Measurements from ENCODE around the gene UNC13D.
"Not testable (repeated sequence)": the region's sequence is repeated elsewhere in the genome, so short reads cannot be mapped to it uniquely, and the experiment has no call there.

UNC13D gene

GRCh38 chr17:75843577-75844529 lies at the start of gene UNC13D:
Gene UNC13D, minus strand, starts transcription at chr17:75844404. Its CDS starts 67 bp downstream, at chr17:75844337.
- DNase-seq: no peak

DNA sequence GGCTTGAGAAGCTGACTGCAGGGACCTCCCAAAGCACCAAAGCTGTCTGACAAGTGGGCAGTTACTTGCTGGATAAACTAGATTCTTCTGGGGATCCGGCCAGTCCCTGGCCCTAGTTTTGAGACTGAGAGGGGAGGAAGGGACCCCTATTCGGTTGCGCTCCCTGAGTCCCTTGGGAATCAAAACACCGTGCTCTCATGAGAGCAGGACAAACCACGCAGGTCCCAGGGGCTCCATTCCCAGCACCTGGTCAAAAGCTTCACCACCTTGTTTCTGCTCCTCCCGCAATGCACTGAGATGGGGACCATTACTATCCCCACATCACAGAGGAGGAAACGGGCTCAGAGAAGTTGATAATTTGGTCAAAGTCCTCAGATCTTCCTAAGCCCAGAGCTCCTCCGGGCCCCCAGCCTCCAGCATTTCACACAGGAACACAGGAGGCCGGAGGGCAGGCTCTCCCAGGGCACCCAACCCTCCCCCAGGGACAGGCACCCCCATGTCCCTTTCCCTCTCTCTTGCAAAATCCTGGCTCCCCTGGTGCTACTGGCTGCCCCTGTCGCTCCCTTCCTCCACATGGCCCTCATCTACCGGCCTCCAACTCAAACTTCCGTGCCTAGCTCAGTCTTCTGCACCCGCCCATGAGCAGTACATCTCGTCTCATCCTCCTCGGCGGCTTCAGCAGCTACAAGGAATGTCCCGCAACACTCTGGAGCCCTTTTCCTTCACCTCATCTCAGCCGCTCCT lies 49.3 kb upstream of the UNC13D start:
- DNase-seq: no peak

DNA sequence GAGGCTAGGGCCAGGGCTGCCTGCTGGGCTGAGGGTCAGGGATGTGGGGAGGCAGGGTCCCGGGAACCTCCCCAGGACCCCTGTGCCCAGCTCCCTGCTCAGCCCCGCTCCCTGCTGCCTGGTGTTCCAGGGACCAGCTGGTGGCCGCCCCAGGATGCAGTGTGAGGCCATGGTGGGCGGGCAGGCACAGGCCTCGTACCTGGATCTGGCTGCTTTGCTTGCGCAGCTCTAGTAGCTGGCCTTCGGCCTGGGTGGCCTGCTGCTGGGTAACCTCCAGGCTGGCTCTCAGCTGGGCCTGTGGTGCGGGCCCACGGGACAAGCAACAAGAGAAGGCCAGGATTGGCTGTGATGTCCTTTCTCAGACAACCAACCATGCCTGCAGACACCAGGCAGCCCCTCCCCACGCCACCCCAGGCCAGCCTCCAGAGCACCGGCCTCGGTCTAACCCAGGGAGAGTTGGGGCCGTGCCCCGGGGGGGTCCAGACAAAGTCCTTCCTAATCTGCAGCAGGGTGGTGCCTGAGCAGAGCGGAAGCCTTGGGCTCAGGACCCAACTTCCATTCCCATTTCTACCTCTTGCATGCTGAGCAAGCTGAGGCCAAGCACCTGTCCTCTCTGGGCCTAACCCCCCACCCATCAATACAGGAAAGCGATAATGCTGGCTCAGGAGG lies 48.5 kb upstream of the UNC13D start:
- DNase-seq: no peak

- DNase-seq: no peak
These were observed 47.7 kb upstream of the UNC13D start for GRCh38 chr17:75891605-75892555.

DNA sequence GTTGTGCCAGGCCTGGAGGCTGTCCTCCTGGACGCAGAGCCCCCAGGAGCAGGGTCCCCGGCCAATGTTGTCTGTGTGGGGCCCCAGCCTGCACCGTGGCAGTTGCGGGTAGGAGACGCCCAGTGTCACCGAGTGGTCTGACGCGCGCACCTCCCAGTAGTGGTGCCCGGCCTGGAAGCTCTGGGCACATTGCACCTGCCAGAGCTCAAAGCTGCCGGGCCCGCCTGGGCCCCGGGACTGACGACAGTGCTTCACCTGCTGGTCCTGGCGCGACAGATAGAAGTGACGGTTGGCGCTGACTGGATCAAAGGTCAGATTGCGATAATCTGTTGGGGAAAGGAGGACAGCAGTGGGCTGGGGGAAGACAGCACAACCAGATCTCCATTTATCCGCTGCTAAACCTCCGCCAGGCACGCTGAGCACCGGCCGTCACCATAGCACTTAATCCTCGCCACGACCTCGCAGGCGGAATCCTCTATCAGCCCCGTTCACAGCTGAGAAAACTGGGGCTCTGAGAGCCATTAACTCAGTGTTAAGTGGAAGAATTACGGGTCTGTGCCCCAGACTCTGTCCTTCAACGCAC lies 46.9 kb upstream of the UNC13D start:
- no peak for DNase-seq

DNA sequence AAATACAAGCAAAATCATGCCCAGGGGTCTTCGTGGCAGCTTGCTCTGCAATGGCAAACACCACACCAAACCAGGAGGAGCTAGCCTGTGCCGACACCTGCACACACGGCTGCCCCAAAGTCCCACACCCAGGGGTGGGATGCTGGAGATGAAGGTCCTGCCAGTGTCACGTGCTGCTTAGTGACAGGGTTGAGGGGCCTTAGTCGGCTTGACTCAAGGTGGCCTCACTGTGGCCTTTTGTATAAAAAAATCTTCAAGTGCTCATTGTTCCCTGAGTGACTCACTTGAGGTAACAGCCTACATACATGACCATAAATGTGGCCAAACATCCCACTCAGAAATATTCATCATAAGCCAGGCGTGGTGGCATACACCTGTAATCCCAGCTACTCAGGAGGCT lies 45.2 kb upstream of the UNC13D start:
- DNase-seq: no peak

DNA sequence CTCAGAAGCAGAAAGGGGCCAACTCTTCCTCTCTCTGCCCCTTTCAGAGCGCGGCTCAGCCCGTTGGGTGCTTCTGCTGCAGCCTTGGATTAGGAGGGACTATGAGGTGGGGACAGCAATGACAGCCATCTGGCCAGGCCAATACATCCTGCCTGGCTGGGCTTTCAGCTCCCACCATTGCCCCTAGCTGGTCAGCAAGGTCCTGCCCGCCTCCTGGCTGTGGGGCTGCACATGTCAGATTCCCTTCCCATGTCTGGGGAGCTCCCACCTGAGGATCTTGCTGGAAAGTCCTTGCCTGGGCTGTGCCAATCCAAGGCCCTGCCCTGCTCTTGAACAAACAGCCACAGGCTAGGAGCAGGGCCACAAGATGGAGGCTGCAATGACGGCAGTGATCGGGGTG lies 44.3 kb upstream of the UNC13D start:
- DNase-seq: no peak

DNA sequence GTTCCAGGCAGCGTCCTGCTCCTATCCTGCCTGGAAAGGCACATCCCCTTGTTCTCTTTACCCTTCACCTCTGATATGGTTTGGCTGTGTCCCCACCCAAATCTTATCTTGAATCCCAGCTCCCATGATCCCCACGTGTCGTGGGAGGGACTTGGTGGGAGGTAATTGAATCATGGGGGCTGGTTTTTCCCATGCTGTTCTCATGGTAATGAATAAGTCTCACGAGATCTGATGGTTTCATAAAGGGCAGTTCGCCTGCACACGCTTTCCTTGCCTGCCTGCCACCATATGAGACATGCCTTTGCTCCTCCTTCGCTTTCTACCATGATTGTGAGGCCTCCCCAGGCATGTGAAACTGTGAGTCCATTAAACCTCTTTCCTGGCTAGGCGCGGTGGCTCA lies 41.7 kb upstream of the UNC13D start:
- DNase-seq: not testable (repeated sequence)

GRCh38 chr17:75885431-75885830 lies 41.2 kb upstream of the UNC13D start:
- no peak for DNase-seq

DNA sequence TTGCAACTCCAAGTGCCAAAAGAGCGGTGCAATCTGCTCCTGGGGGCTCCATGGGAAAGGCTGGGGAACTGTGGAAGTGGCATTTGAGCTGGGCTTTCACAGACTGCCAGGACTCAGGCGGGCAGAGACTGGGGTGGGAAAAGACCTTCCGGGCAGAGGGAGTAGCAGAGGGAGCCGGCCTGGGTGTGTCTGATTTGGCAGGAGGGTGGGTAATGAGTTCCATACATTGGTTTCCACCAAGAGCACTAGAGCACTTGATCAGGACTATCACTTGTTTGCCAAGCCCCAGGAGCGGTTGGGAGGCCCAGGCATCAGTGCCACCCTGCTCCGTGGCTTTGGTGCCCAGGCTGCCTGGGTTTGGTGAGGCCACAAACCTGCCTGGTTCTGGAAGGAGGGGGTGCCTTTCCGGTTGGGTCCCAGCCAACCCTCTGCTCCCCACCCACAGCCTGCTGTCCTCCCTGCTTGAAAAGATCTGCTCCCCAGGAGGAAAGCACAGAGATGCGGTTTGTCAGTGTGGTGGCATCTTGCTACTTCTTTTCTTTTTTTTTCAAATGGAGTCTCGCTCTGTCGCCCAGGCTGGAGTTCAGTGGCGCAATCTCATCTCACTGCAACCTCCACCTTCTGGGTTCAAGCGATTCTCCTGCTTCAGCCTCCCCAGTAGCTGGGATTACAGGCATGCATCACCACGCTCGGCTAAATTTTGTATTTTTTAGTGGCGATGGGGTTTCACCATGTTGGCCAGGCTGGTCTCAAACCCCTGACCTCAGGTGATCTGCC lies 37.7 kb upstream of the UNC13D start:
- DNase-seq: no peak

GRCh38 chr17:75880266-75880665 lies 36.1 kb upstream of the UNC13D start:
- no peak for DNase-seq

DNA sequence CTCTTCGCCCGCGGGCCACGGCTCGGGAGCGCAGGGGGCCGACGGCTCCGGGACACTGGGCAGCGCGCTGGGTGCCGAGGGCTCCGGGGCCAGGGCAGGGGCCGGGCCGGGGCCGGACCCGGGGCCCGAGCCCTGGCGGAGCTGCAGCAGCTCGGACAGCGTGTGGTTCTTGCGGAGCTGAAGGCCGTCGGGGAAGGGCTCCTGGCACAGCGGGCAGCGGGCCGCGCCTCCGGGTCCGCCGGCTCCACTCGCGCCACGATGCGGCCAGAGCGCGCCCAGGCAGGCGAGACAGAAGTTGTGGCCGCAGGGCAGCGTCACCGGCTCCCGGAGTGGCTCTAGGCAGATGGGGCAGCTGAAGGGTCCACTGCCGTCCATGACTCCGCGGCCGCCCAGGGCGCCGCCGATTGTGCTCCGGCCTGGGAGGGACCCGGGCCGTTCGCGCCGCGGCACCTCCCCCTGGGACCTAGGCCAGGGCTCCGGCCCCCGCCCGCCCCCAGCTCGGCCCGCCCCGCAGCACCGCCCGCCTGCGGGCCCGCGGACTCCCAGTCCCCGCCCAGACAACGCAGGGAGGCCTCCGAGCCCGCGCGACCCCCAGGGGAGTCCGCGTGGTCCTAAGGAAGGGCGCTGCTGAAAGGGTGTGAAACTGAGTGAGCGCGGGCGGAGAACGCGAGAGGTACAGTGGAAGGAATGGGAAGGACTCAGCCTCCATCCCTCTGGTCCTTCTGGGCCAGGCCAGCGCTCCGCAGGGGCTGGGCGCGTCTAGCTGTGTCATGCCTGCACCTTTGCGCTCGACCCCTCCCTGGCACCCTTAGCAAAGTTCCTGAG lies 34.2 kb upstream of the UNC13D start, which contains the start of gene TRIM47:
TSS of gene TRIM47 (minus strand) at position 408 of the 825 bp plus-strand sequence. CDS start at position 375, 33 bp downstream.
- no peak for DNase-seq

DNA sequence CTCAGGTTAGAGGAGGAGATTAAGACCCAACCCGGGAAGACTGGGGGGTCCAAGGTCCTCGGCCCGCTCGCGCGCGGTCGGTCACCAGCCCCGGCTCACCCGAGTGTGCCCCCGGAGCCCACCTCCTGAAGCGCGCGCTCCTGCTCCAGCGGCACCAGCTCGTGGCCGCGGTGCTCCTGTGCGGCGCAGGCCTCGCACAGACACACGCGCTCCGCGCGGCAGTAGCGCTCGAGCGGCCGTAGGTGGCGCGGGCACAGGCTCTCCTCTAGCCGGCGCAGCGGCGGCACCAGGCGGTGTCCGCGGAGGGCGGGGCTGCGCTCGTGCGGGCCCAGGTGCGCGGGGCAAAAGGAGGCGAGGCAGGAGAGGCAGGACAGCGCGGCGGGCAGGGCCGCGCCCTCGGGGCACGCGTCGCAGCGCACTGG lies 33.6 kb upstream of the UNC13D start:
- peak; percentile 52 for DNase-seq

DNA sequence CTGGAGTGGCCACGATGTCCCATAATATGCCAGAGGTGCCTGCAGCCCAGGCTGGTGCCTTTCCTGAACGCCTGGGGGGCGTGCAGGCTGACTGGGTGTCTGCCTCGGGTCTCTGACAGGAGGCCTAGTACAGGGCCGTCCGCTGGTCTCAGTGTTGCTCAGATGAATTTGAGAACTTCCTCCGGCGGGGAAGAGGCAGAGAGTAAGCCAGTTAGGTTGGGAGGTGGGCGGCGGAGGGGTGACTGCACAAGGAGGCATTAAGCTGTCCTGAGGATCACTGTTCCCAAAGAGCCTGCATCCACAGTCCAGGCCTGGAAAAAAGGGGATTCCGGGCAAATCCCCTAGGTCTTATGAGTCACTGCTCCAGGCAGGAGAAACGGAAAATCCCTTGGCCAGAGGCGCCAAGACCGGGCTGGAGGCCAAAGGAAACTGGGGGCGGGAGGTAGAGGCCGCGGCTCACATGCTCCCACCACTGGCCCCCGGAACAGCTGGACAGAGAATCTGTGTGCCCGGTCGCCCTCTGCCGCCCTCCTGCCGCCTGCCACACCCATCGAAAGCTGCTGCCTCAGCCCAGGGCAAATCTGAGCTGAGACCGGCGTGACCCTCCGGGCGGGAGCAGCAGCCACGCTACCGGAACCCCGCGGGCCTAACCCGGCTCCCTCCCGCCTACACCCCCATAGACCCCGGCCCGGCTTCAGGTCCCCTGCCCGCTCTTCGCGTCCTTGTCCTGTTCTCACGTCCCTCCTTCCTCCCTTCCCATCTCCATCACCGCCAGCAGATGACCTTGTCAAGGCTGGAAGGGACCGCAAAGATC lies 32.9 kb upstream of the UNC13D start:
- no peak for DNase-seq

DNA sequence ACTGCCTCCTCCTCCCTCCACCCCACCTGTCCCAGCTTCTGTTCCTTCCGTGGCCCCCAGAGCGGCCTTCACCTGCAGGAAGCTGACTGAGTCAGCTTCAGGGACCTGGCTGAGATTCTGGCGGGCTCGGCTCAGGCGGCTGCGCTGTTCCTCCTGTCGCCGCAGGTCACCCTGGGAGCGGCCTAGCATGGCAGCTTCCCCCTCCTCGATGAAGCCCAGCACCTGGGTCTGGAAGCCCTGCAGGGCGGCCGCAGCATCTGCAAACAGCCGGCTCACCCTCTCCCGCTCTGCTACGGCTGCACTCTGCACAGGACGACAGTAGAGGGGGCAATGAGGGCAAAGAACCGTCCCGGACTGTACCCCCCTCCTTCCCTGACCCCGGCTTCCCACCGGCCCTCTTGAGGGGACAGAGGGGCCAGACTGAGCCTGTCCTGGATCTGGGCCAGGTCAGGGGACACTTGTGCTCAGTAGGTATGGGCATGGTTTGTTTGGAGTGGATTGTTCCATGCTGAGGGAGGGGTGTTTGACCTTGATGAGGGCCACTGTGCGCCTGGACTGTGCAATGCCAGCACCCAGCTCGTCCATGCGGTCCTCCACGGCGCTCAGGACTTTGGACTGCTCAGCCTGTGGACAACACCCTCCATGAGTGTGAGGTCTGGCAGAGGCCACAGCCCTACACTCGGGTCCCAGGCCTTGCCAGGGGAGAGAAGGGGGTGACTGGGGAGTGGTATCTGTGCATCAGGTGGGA lies 32.2 kb upstream of the UNC13D start:
- DNase-seq: no peak

- DNase-seq: no peak
These were observed 31.7 kb upstream of the UNC13D start for GRCh38 chr17:75875940-75876189.

DNA sequence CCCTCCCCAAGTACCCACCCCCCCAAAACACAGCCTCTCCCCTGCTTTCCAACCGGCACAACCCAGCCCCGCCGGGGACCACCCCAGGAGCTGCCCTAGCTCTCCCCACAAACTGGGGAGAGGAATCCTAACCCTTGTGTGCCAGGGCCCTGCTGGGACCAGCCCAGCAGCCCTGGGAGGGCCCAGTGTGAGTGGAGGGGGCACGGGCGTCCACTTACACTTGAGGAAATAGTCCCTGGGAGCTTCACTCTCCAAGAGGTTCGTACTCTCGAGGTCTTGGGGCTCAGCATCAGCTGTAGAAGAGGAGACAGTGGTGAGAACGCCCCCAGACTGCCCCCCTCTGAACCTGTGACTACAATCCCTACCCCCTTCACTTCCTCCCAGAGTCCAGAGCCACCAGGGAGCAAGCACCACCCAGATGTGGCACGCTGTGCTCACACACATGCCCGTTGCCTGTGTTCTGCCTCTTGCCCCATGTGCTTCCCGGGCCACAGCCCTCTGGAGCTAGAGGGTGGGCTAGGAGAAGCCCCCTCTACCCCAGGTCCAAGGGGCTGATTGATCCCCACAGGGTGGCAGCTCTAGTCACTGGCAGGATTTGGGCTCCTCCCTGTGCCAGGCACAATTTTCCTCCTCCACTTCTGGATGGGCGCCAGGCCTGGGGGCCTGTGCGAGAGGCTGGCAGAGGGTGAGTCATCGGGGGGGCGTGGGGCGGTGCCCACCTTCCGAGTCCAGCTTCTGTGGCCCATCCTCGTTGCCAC lies 31.2 kb upstream of the UNC13D start:
- DNase-seq: no peak

Data from NCI-H1105 treated with DMSO at 0.1 percent for 48 hours (cell line).